ENCODE results near the gene SLC35F1.

- TF ChIP-seq POLR2A (IDR thresholded peaks at IDR 0.05; ENCODE audit: low read depth, low read length) (no peak), POLR2AphosphoS5 (IDR thresholded peaks at IDR 0.05; ENCODE audit: low read depth, low read length) (no peak), TAF1 (IDR thresholded peaks at IDR 0.05; ENCODE audit: low read depth, low read length) (no peak), SPI1 (IDR thresholded peaks at IDR 0.05; ENCODE audit: low read depth, low read length) (no peak), PAX5 (IDR thresholded peaks at IDR 0.05; ENCODE audit: insufficient read depth, low read length, severe bottlenecking) (no peak), POU2F2 (IDR thresholded peaks at IDR 0.05; ENCODE audit: low read depth, low read length) (no peak)
These were observed 179.1 kb downstream of the SLC35F1 start for GRCh38 chr6:118086159-118086558.

Measured in GM12891 (cell line).